ENCODE measurements around the gene UHMK1. TPM values are rescaled to one million over a fixed set of nuclear protein-coding genes. Genes with fewer than 3 reads are reported as not detected.

The UHMK1 gene
- total RNA-seq, 1 experiment from 2014 or later, result 15.8 TPM

DNA sequence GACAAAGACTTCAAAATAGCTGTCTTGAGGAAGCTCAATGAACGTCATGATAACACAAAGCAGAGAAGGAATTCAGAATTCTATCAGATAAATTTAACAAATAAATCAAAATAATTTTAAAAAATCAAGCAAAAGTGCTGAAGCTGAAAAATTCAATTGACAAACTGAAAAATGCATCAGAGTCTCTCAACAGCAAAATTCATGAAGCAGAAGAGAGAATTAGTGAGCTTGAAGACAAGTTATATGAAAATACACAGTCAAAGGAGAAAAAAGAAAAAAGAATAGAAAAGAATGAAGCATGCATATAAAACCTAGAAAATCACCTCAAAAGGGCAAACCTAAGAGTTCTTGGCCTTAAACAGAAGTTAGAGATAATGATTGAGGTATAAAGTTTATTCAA lies 21.0 kb upstream of the UHMK1 start:
- peaks cover 0 to 9% (median 2%) of the 10 kb centered on the region in 3 experiments; a peak in 2 of 7 replicates for H3K36me3 Mint-ChIP-seq (ENCODE audit: insufficient read depth in 1 of 3, low read depth in 3 of 3)
- H3T11ph ChIP-seq (ENCODE audit: low read length), result no peak overlapping the region
- H3K79me1 ChIP-seq (ENCODE audit: insufficient read depth, low read depth, low read length, poor library complexity, severe bottlenecking), result no peaks in the 10 kb centered on the region
- no peak overlapping the region for H3K4me3 Mint-ChIP-seq
- H3K18ac ChIP-seq (ENCODE audit: insufficient read length, low read depth, low read length), result no peak overlapping the region
- no peak overlapping the region for H3K23ac ChIP-seq (ENCODE audit: insufficient read length, low read depth, low read length)
- no peak overlapping the region for H3K4me2 ChIP-seq (ENCODE audit: insufficient read depth, insufficient read length, low read length)
- no peak overlapping the region for H2BK20ac ChIP-seq (ENCODE audit: low read depth, low read length, poor library complexity, severe bottlenecking)
- H3K27me3 Mint-ChIP-seq (ENCODE audit: low read depth), result no peaks in the 10 kb centered on the region
- H3K23me2 ChIP-seq (ENCODE audit: insufficient read length, low read depth, low read length, poor library complexity, severe bottlenecking), result no peaks in the 10 kb centered on the region
- H4K8ac ChIP-seq (replicated peaks; ENCODE audit: insufficient read length, low read depth, low read length), result no peak overlapping the region
- H3K9me3 Mint-ChIP-seq, result peaks cover 2 to 8% of the 10 kb centered on the region in 2 experiments; a peak in 2 of 5 replicates
- no peaks in the 10 kb centered on the region for H3K9me3 ChIP-seq (ENCODE audit: control insufficient read depth, low read depth, low read length)
- peaks cover 6 to 11% of the 10 kb centered on the region in 2 experiments for H3K4me1 Mint-ChIP-seq
- H2BK5ac ChIP-seq (ENCODE audit: insufficient read length, low read length), result no peak overlapping the region
- H2BK12ac ChIP-seq (ENCODE audit: insufficient read length, low read depth, low read length), result no peak overlapping the region
- no peak overlapping the region for H3K4ac ChIP-seq (ENCODE audit: low read depth, low read length)
- no peak overlapping the region for H4K5ac ChIP-seq (ENCODE audit: insufficient read length, low read depth, low read length)
- H3K27me3 ChIP-seq (ENCODE audit: insufficient read depth, low read length), result no peaks in the 10 kb centered on the region
- TF ChIP-seq, protein P1, sequence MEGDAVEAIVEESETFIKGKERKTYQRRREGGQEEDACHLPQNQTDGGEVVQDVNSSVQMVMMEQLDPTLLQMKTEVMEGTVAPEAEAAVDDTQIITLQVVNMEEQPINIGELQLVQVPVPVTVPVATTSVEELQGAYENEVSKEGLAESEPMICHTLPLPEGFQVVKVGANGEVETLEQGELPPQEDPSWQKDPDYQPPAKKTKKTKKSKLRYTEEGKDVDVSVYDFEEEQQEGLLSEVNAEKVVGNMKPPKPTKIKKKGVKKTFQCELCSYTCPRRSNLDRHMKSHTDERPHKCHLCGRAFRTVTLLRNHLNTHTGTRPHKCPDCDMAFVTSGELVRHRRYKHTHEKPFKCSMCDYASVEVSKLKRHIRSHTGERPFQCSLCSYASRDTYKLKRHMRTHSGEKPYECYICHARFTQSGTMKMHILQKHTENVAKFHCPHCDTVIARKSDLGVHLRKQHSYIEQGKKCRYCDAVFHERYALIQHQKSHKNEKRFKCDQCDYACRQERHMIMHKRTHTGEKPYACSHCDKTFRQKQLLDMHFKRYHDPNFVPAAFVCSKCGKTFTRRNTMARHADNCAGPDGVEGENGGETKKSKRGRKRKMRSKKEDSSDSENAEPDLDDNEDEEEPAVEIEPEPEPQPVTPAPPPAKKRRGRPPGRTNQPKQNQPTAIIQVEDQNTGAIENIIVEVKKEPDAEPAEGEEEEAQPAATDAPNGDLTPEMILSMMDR (conservative IDR thresholded peaks at IDR 0.05), result no peak
- no peak overlapping the region for H2AFZ ChIP-seq (ENCODE audit: low read length)
- no peak overlapping the region; a peak in 1 of 7 replicates for H3K27ac Mint-ChIP-seq
- no peak overlapping the region for H2BK15ac ChIP-seq (ENCODE audit: low read depth, low read length)
- H4K91ac ChIP-seq (ENCODE audit: insufficient read length, low read depth, low read length), result no peak overlapping the region
- H3K27ac ChIP-seq (ENCODE audit: insufficient read length, low read depth, low read length), result no peak overlapping the region
- no peak overlapping the region for H3K14ac ChIP-seq (ENCODE audit: insufficient read depth, low read length)
- no peaks in the 10 kb centered on the region for H3K79me2 ChIP-seq (ENCODE audit: insufficient read depth, low read length)
- no peaks in the 10 kb centered on the region for H3K4me1 ChIP-seq (ENCODE audit: insufficient read depth, low read length)
- WGBS (ENCODE audit: extremely low coverage, insufficient read length, low lambda C conversion rate), result no CpG with 5 or more reads among the region's 1 CpG
- DNase-seq, result no peak
- H2AK5ac ChIP-seq (ENCODE audit: insufficient read length, low read length), result no peak overlapping the region
- H3K56ac ChIP-seq (ENCODE audit: insufficient read length, low read depth, low read length), result no peak overlapping the region
- no peak overlapping the region for H3K9ac ChIP-seq (ENCODE audit: extremely low read depth, insufficient read length, low read length)
- no peaks in the 10 kb centered on the region for H4K20me1 ChIP-seq (ENCODE audit: control insufficient read depth, insufficient read depth, insufficient read length)
- H2BK120ac ChIP-seq (ENCODE audit: low read depth, low read length, poor library complexity, severe bottlenecking), result no peak overlapping the region

Data from H9 (cell line).